Stimulated activated CD8-positive, alpha-beta memory T cell treated with anti-CD3 and anti-CD28 coated beads, Interleukin-7, amount 100 ng/mL, for 1 hour (primary cell): ENCODE measurements around the gene GCN1.

Experiments used
- DNase-seq, 2 donors: peaks; one replicate each; pipeline ENCODE4 v3.0.0-alpha.2; 2020; ENCODE audit warnings: low read depth in 2 of 2

GCN1 gene

GRCh38 chr12:120181991-120182631 is 12.4 kb downstream of the GCN1 start:
- DNase-seq, result no peak

GRCh38 chr12:120180975-120181374 is 13.5 kb downstream of the GCN1 start:
- DNase-seq, result no peak

GRCh38 chr12:120175537-120175936 is 19.0 kb downstream of the GCN1 start:
- no peak for DNase-seq

GRCh38 chr12:120175062-120175461 is 19.5 kb downstream of the GCN1 start:
- DNase-seq, result no peak

- no peak for DNase-seq
Measured at GRCh38 chr12:120172053-120172452, 22.5 kb downstream of the GCN1 start.

- DNase-seq, result no peak
Measured at GRCh38 chr12:120170631-120171030, 23.9 kb downstream of the GCN1 start.

- DNase-seq, result no peak
Measured at GRCh38 chr12:120169946-120170345, 24.6 kb downstream of the GCN1 start.

- DNase-seq, result no peak
Measured at GRCh38 chr12:120168337-120168736, 26.2 kb downstream of the GCN1 start.

GRCh38 chr12:120167529-120168095 is 26.9 kb downstream of the GCN1 start:
- DNase-seq, result no peak

GRCh38 chr12:120164293-120164692 is 30.2 kb downstream of the GCN1 start:
- no peak for DNase-seq

GRCh38 chr12:120162763-120163162 is 31.8 kb downstream of the GCN1 start:
- DNase-seq, result no peak

- DNase-seq, result no peak
Measured at GRCh38 chr12:120161852-120162251, 32.7 kb downstream of the GCN1 start.

- DNase-seq, result no peak
Measured at GRCh38 chr12:120159509-120160237, 34.8 kb downstream of the GCN1 start.

GRCh38 chr12:120158351-120158750 is 36.2 kb downstream of the GCN1 start:
- DNase-seq, result no peak

- no peak for DNase-seq
Measured at GRCh38 chr12:120157678-120158077, 36.8 kb downstream of the GCN1 start.

GRCh38 chr12:120156315-120157259 is 37.9 kb downstream of the GCN1 start:
- no peak for DNase-seq

GRCh38 chr12:120155072-120155471 is 39.4 kb downstream of the GCN1 start:
- DNase-seq, result no peak

- no peak for DNase-seq
Measured at GRCh38 chr12:120150919-120151525, 43.5 kb downstream of the GCN1 start.

GRCh38 chr12:120148011-120148410 is 46.5 kb downstream of the GCN1 start:
- DNase-seq, result no peak

GRCh38 chr12:120145164-120145563 is 49.4 kb downstream of the GCN1 start:
- DNase-seq, result no peak

- DNase-seq, result no peak
Measured at GRCh38 chr12:120144215-120144614, 50.3 kb downstream of the GCN1 start.
